NCI-H748 (cell line): Measurements from ENCODE around the gene NPM1.
"Not testable (repeated sequence)": the region's sequence is repeated elsewhere in the genome, so short reads cannot be mapped to it uniquely, and the experiment has no call there.

Experiments used
- DNase-seq: peaks from one replicate; lab custom pipeline; 2025; ENCODE audit not compliant: unreplicated experiment; lab: John Stamatoyannopoulos, UW

The NPM1 gene

DNA sequence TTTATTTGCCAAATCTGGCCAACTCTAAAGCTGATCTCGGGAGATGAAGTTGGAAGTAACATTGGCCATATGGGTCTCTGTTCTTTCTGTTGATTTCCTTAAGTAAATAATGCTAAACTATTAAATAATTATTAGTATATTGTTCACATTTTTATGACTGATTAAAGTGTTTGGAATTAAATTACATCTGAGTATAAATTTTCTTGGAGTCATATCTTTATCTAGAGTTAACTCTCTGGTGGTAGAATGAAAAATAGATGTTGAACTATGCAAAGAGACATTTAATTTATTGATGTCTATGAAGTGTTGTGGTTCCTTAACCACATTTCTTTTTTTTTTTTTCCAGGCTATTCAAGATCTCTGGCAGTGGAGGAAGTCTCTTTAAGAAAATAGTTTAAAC is 22.5 kb downstream of the NPM1 start:
- no peak for DNase-seq

DNA sequence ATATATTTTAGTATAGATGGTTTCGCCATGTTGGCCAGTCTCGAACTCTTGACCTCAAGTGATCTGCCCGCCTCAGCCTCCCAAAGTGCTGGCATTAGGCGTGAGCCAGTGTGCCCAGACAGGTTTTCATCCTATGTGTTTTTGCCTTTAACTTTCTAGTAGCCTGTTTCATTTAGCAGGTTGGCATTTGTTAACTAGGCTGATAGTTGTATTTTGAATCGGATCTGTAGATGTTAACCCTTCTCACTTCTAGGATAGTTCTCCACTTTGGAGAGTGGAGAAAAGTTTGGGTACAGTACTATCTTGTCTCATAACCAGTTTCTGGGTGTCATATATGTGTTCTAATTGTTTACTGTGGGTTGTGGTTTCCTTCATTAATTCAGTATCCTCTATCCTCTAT is 24.5 kb downstream of the NPM1 start:
- DNase-seq, result no peak

DNA sequence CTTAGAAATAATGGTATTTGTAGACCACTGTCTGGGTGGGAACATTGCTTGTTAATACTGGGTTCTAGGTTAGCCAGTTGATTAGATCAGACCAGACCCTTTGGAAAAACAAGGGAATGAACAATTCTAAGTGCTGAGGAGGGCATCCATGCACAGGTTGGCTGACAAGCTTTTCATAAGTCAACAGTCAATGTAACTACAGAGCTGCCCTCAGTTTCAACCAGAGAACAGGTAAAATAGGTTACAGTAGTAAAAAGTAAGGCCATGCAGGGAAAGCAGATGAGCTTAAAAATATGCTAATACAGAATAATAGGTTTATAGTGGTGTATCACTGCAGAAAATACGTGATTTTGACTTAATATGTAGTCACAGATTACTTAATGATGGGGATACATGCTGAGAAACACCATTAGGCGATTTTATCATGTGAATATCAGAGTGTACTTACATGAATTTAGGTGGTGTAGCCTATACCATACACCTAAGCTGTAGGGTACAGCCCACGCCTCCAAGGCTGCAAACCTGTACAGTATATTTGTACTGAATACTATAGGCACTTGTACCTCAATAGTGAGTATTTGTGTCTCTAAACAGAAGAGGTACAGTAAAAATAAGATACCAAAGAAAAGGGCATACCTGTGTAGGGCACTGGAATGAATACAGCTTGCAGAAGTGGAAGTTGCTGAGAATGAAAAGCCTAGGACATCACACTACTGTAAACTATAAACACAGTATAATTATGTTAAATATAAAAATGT is 25.7 kb downstream of the NPM1 start:
- DNase-seq, result no peak

DNA sequence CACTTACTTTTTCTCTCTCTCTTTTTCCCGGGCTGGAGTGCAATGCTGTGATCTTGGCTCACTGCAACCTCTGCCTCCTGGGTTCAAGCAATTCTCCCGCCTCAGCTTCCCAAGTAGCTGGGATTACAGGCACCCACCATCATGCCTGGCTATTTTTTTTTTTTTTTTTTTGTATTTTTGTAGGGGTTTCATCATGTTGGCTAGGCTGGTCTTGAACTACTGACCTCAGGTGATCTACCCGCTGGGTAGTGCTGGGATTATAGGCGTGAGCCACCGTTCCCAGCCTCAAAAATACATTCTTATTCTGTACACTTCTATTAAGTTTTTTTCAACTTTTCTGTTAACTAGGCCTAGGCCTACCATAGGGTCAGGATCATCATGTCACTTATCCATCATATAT is 26.3 kb downstream of the NPM1 start:
- DNase-seq, result not testable (repeated sequence)

DNA sequence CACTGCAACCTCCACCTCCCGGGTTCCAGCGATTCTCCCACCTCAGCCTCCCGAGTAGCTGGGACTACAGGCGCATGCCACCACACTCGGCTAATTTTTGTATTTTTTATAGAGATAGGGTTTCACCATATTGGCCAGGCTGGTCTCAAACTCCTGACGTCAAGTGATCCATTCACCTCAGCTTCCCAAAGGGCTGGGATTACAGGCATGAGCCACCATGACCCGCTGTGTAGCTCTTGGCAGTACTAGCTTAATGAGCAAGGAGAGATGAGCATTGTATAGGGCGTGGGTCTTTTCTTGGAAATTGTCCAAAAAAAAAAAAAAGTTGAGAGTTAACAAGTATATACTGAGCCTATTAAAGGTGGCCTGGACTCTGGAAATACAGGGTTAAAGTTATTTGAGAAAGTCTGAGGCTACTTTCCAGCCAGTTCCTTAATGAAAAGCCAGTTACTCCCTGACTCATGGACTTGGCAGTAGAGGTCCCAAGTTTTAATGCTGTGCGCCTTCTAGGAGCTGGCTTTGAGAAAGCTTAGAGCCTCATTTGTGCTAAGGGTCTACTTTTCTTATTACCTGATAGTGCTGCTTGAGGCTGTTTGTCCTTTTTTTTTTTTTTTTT is 27.6 kb downstream of the NPM1 start:
- no peak for DNase-seq

DNA sequence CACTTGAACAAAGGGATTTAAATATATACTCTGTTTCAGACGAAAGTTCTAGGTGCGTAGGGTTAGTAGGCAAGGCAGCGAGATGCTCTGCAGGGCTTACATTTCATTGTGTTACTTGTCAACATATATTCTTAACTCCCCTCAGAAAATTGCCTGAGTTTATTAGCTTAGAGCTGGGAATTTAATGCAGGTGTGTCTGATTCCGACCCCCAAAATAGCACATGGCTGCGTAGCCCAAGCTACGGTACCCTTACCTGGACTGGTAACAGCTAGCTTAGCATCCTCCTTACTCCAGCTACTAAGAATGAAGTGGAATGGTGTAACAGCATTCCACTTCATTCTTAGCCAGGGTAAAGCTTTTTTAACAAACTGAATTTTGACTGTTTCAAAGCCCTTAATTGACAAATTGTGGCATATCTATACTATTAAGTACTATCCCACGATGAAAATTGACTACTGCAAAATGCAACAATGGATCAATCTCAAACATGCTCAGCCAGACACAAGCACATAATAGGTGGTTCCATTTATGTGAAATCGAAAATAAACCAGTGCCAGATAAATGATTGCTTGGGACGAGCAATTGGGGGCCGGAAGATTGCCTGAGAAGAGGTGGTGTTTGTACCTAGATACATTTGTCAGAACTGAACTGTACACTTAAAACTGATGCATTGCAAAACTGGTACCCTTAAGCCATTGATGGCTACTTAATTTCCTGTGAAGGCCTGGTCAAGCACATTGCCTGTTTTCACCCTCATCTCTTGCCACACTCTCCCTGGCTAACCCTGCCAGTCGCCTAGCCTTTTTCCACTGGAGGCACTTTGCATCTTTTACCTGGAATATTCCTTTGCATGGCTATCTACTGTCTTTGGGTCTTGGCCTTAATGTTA is 28.8 kb downstream of the NPM1 start:
- DNase-seq, result no peak

DNA sequence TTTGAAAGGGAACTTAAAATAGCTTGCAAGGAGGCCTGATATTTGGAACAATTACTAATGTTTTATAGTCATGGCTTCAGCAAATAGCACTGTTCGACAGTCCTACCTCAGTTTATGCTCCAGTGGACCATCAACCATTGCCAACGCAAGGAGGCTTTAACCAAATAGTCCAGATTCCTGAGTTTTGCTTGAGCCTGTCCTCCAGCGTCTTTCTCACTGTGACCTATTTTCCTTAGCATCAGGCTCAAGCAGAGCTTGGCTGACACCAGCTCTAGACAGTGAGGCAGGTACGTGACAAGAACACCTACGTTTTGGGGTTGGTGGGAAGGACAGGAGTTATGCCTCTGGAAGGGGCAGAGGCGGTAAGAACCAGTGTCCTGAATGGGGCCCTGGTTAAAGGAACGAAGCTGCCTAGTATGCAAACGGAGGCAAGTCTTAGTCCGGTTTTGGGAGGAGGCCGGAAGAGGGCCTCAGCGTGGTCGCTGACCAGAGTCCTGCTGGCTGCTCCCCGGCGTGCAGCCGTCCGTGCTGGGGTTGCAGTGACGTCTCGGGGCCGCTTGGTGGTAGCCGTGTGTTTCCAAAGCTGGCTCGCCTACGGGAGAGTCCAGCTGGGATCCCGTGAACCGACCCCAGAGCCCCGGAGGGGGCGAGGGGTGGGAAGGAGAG is 30.8 kb downstream of the NPM1 start:
- DNase-seq, result peak; percentile 81

DNA sequence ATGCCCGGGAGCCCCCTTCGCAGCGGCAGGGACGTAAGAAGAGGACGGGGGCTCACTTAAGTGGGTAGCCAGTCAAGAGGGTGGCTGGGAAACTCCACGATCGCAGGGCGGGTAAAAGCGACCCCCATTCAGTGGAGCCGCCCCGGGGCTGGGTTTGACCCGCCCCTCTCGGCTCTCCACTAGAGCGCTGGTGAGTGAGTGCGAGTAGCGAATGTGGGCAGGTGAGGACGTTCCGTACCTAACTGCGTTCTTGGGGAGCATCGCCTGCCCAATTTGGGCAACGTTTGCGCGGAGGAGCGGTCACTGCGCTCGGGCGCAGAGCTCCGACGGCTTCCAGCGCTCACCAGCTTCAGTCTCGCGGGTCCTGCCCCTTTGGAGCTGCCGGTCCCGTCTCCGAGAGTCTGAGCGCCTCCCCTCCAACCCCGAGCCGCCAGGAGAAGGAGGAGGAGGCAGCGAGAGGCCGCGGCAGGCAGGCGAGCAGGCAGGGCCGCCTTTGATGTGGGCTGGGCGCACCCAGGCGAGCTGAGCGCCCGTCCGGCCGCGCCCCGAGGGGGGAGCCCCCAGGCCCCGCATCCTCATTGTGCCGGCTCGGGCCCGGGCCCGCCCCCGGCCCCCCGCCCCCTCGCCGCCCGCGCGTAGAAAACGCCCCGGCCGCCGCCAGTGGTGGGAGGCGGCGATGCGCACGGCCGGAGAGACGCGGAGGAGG is 31.5 kb downstream of the NPM1 start, which contains the start of gene FGF18:
Gene FGF18, plus strand, starts transcription at position 666 of the 706 bp plus-strand sequence. CDS start 553 bp downstream, outside the sequence.
- peak; percentile 85 for DNase-seq

DNA sequence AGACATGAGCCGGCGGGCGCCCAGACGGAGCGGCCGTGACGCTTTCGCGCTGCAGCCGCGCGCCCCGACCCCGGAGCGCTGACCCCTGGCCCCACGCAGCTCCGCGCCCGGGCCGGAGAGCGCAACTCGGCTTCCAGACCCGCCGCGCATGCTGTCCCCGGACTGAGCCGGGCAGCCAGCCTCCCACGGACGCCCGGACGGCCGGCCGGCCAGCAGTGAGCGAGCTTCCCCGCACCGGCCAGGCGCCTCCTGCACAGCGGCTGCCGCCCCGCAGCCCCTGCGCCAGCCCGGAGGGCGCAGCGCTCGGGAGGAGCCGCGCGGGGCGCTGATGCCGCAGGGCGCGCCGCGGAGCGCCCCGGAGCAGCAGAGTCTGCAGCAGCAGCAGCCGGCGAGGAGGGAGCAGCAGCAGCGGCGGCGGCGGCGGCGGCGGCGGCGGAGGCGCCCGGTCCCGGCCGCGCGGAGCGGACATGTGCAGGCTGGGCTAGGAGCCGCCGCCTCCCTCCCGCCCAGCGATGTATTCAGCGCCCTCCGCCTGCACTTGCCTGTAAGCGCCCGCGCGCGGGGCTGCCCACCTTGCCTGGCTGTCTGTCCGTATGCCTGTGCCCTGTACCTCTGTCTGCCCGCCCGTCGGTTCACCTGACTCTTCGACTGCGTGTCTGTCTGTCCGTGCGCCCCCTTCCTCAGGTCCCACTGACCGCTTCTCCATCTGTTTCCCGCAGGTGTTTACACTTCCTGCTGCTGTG is 32.2 kb downstream of the NPM1 start:
- peak; percentile 81 for DNase-seq

DNA sequence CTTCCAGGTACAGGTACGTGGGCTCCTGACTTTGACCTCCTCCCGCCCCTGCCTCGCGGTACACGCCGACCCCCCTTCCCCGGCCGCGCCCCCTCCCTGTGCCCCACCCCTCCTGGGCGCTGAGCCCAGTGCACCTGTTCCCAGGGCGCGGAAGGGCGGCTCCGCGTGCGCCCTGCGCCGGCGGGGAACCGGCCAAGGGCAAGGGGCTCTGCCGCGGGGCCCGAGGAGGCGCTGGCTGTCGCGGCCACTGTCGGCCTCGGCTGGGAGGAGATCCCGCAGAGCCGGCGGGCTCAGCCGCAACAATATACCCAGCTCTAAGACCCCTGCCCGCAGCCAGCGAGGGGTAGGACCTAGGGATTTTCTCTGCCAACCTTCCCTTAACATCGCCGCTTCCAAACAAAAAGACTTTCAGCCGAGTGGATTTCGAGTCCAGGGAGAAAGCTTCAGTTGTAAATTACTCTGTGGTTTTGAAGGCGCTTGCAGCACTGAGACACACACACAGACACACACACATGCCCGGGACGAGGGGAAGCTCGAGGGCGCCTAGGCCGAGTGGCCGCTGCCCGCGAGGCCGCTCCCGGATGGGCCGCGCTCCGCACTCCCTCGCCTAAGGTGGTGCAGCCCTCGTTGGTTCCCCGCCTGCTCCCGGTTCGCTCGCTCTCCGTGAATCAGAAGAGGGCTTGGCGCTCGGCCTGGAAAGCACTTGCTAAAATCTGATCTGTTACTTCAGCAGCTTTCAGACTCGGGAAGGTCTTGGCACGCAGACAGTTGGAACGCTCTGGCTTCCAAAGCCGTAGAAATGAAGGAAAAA is 33.0 kb downstream of the NPM1 start:
- DNase-seq, result peak; percentile 81

DNA sequence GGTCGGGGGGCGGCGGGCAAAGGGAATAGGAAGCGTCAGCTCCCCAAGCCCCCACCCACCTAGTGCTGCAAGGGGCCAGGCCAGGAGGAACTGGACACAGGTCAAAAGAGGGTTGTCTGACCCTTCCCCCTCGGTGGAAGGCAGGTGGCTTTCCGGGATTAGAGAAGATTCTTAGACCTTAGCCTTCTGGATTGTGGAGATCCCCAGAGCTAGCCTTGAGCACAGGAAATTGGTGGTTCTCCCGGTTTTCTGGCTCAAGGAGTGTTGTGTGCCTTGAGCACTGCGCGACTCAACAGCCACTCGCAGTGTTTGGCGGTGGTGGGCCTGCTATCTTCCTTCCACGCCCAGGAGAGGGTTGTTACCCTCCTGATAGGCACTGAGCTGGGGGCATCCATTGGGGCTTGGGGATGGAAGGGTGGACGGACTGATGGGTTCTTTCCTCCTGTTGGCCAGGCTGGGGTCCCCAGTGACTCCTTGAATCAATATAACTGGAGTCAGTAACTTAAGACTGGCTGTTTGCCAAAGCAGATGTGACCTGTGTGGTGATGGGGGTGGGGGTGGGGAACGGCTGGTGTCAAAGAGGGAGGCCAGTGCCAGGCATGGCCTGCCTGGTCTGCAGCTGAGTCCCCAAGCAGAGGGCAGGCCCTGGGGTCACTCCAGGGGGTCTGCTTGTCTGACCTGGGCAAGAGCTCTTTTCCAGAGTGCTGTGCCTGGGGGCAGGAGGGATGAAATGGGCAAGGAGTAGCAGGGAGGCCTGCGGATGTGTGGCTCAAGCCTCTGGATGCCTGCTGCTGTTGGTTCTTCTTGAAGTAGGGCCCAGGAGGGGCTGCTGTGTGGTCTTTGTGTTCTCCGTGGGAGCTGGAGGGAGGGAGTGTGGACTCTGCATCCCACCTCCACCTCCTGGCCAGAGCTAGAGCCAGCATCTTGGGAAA is 33.9 kb downstream of the NPM1 start:
- DNase-seq, result no peak

DNA sequence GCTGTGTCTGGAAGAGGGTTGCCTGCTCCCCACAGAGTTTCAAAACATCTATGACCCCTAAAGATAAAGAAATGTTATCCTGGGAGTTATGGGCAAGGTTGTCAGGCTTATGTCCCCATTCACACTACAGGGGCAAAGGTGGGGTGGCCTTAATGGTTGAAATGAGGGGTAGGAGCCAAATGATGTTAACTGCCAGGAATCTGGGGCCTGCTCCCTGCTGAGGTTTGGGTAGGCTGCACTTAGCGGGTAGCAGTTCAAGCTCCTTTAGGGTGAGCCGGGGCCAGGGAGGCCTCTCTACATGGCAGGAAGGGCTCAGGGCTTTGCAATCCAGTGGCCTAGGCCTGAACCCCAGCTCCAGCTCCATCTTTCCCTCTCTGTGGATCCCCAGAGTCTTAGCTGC is 34.8 kb downstream of the NPM1 start:
- DNase-seq, result no peak

DNA sequence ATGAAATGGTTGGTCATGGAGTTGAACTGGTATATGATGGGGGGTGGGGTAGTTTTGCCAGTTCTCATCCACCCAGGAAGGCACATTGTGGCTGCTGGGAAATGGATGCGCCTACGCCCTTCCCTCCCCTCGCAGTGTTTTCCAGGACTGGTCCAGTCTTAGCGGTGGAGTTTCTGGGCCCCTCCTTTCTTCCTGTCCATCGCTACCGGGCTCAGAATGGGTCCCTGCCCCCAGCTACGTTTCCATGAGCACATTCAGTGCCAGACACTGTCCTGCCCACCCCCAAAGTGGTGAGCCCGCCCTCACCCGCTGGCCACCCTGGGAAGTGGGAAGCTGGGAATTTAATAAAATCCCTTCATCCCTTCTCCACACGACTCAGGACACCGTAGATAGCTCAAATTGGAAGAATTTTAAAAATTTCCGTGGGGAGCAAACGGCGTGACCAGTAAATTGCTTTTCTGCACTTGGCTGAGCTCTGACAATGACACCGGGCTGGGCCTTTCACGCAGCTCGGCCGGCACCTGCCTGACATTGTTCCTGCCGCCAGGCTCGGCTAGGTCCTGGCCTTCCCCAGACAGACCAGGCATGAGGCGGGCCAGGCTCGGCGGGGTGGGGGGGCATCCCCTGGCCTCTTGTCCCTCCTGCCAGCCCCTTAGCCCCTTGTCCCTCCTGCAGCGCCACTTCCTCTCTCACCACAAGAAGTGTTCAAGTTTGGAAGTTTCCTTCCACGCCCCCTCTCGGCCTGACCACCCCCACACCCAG is 35.4 kb downstream of the NPM1 start:
- no peak for DNase-seq

DNA sequence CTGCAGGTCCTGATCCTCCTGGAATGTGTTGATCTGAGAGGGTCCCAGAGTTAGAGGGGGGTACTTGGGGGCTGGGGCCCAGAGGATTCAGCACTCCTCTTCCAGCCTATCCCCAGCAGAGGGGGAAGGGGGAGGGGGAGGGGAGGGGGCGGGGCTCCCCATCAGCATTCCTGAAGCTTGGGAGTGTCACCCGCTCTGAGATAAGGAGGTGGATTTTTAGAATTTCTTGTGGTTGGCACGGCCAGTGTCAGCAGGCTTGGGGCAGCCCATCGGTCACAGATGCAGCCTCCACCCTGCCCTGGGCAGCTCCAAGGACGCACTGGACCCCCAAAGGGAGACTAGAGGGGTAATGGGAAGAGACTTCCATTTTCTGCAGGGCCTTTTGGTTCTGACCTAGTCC is 37.1 kb downstream of the NPM1 start:
- no peak for DNase-seq

DNA sequence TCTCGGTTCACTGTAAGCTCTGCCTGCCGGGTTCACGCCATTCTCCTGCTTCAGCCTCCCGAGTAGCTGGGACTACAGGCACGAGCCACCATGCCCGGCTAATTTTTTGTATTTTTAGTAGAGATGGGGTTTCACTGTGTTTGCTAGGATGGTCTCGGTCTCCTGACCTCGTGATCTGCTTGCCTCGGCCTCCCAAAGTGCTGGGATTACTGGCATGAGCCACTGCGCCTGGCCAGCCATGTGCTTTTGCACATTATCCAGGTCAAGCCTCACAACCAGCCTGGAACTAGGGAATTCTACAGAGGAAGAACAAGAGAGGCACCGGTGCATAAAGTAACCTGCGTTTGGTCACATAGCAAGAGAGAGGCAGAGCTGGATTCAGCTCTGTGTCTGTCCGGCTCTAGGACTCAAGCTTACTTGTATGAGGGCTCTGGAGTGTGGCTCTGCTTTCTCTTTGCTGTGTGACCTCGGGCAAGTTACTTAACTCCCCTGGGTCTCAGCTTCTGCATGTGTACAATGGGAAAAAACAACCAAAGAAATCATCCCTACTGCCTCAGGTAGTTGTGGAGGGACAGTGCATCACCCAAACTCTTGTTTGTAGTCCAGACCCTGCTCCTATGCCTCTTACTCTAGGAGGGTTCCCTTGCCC is 38.1 kb downstream of the NPM1 start:
- no peak for DNase-seq

DNA sequence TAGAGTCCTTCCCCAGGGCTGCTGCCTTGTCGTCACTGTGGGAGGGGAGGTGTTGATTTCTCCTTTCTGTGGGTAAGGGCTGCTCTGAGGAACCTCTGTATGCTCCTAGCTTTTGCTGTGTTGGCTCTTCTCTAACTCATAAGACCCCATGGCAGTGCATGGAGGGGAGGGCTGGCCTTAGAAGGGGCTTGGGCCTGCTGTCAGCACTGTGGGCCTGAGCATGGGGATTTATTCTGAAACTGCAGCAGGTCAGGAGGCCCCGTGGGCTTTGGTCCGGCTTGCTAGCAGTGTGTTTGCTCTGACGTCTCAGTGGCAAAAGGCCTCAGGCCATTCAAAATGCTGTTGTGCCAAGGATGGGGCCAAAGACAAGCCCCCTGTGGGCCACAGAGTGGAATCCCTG is 38.6 kb downstream of the NPM1 start:
- DNase-seq, result no peak

DNA sequence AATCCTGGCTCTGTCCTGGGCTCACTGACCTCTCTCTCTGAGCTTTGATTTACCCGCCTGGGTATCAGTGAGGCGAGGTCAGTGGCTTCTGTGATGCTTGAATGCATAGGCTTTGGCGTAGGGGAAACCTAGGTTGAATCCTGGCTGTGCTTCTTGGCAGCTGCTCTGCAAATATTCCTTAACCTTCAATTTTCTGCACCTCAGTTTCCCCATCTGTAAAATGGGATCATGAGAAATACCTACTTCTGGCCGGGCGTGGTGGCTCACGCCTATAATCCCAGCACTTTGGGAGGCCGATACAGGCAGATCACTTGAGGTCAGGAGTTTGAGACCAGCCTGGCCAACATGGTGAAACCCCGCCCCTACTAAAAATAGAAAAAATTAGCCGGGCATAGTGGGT is 39.0 kb downstream of the NPM1 start:
- no peak for DNase-seq
